Activated naive CD4-positive, alpha-beta T cell (primary cell): Measurements from ENCODE around the gene FUT2.

Source experiments
- DNase-seq, 4 experiments: peaks; one replicate each; lab custom pipeline; 2025; lab: John Stamatoyannopoulos, UW

FUT2 gene

GRCh38 chr19:48726556-48726955, 30.8 kb downstream of the FUT2 start:
- no peak for DNase-seq

GRCh38 chr19:48728911-48729664, 33.3 kb downstream of the FUT2 start:
- no peak for DNase-seq

GRCh38 chr19:48731452-48731851, 35.7 kb downstream of the FUT2 start:
- no peak for DNase-seq

- no peak for DNase-seq
These were observed 38.9 kb downstream of the FUT2 start for GRCh38 chr19:48734625-48735024.

- no peak for DNase-seq
These were observed 39.4 kb downstream of the FUT2 start for GRCh38 chr19:48735031-48735615.

- no peak for DNase-seq
These were observed 41.7 kb downstream of the FUT2 start for GRCh38 chr19:48737360-48737998.

GRCh38 chr19:48738557-48739403, 43.0 kb downstream of the FUT2 start:
- DNase-seq, result peak; percentile 68 to 91 (median 87)

- DNase-seq, result no peak
These were observed 43.8 kb downstream of the FUT2 start for GRCh38 chr19:48739404-48740163.

GRCh38 chr19:48740164-48740972, 44.6 kb downstream of the FUT2 start, which contains the start of gene RASIP1:
TSS of gene RASIP1 (minus strand) at chr19:48740610. CDS start at chr19:48740282, 328 bp downstream.
- no peak for DNase-seq

GRCh38 chr19:48741129-48741999, 45.6 kb downstream of the FUT2 start:
- DNase-seq, result no peak

- DNase-seq, result no peak
These were observed 46.3 kb downstream of the FUT2 start for GRCh38 chr19:48742096-48742495.

GRCh38 chr19:48745208-48745995, 49.6 kb downstream of the FUT2 start:
- peak in 1 of 4 experiments; percentile 14 for DNase-seq

- no peak for DNase-seq
These were observed 50.3 kb downstream of the FUT2 start for GRCh38 chr19:48746110-48746509.

- DNase-seq, result no peak
These were observed 51.2 kb downstream of the FUT2 start, which contains the start of gene IZUMO1 for GRCh38 chr19:48746738-48747575. TSS of gene IZUMO1 (minus strand) at chr19:48746909. CDS start at chr19:48745859, 1,050 bp downstream.

GRCh38 chr19:48749571-48750198, 53.9 kb downstream of the FUT2 start:
- DNase-seq, result no peak

GRCh38 chr19:48750351-48750750, 54.6 kb downstream of the FUT2 start:
- DNase-seq, result no peak
